GM12891 (cell line): Measurements from ENCODE around the gene KLHL18.

ENCODE experiments used
- PAX5 ChIP-seq: IDR thresholded peaks from 2 replicates; pipeline ENCODE4 v1.6.1; 2011; ENCODE audit warnings: low read length, moderate library complexity, mild to moderate bottlenecking; ENCODE audit not compliant: insufficient read depth, severe bottlenecking
- POLR2A ChIP-seq: IDR thresholded peaks from 2 replicates; pipeline ENCODE4 v1.6.1; 2011; ENCODE audit warnings: low read depth, low read length, control low read depth
- POLR2AphosphoS5 ChIP-seq: IDR thresholded peaks from 2 replicates; pipeline ENCODE4 v1.6.1; 2011; ENCODE audit warnings: low read depth, low read length, control low read depth
- POU2F2 ChIP-seq: IDR thresholded peaks from 2 replicates; pipeline ENCODE4 v1.6.1; 2011; ENCODE audit warnings: low read depth, mild to moderate bottlenecking, control low read depth, low read length, moderate library complexity
- SPI1 ChIP-seq: IDR thresholded peaks from 2 replicates; pipeline ENCODE4 v1.6.1; 2011; ENCODE audit warnings: low read depth, low read length, control low read depth
- TAF1 ChIP-seq: IDR thresholded peaks from 2 replicates; pipeline ENCODE4 v1.6.1; 2011; ENCODE audit warnings: low read depth, low read length, control low read depth

DNA sequence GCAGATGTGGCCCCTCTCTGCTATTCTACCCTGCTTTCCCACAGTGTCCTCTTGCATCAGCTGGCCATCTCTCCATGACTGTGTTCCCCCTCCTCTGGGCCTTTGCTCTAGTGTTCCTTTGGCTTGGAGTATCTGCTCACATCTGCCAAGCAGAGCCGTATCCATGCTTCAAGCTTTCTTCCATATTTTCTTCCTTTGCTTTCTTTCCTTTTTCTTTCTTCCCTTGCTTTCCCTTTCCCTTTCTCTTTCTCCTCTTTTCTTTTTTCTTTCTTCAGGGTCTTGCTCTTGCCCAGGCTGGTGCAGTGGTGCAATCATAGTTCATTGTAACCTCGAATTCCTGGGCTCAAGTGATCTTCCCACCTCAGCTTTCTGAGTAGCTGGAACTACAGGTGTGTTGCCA is 12.6 kb downstream of the KLHL18 start:
- no peak for TF ChIP-seq POLR2A
- TF ChIP-seq POLR2AphosphoS5: no peak
- TF ChIP-seq TAF1: no peak
- no peak for TF ChIP-seq SPI1
- TF ChIP-seq PAX5: no peak
- TF ChIP-seq POU2F2: no peak
